Panc1 (cell line): Measurements from ENCODE around the gene OR52N1. TPM values are rescaled to one million over a fixed set of nuclear protein-coding genes. Genes with fewer than 3 reads are reported as not detected.

ENCODE experiments used
- ATAC-seq: fragments of 200-7000 bp; cut with Tn5 transposase; 2 replicates; pipeline ENCODE4 v1.9.1; 2020; ENCODE audit warnings: mild to moderate bottlenecking, moderate library complexity
- BruUV-seq: library from RNA; stranded (reverse); fragments of 400-500 nt; replicated peaks from 2 replicates; lab custom pipeline; 2021; lab: Mats Ljungman, UMichigan
- CTCF ChIA-PET: fragments of 300-600 bp; sonication (Branson Sonifier 250); formaldehyde crosslinking; loops from one replicate; lab custom pipeline; 2022; ENCODE audit warnings: antibody characterized with exemption; lab: Charles Lee
- POLR2A ChIA-PET: fragments of 300-600 bp; sonication (Branson Sonifier 250); formaldehyde crosslinking; loops from one replicate; lab custom pipeline; 2022; ENCODE audit warnings: antibody characterized with exemption; lab: Charles Lee
- DNase-seq: peaks from one replicate; pipeline ENCODE4 v3.0.0-alpha.2; 2010; ENCODE audit warnings: low read depth, low spot score
- H3K27ac ChIP-seq: 2 replicates; pipeline ENCODE4 v1.5.1; 2011; ENCODE audit warnings: mild to moderate bottlenecking, low read length, inconsistent platforms
- H3K27me3 ChIP-seq: fragments of 200-500 bp; sonication (Bioruptor generic); 2 replicates; pipeline ENCODE4 v1.6.0; 2014; ENCODE audit warnings: low read length, inconsistent platforms; ENCODE audit not compliant: control insufficient read depth, insufficient read depth
- H3K36me3 ChIP-seq: fragments of 200-500 bp; sonication (Bioruptor generic); 2 replicates; pipeline ENCODE4 v1.5.1; 2014; ENCODE audit warnings: inconsistent platforms, mild to moderate bottlenecking, low read length, moderate library complexity; ENCODE audit not compliant: control insufficient read depth, insufficient read depth
- H3K4me1 ChIP-seq: 2 replicates; pipeline ENCODE4 v1.5.1; 2011; ENCODE audit warnings: inconsistent platforms, mild to moderate bottlenecking, low read length, moderate library complexity; ENCODE audit not compliant: control insufficient read depth, insufficient read depth
- H3K4me3 ChIP-seq, 2 experiments: 2 replicates each; pipeline ENCODE4 v1.5.1; 2011 to 2012; ENCODE audit warnings: low read depth in 2 of 2, low read length in 2 of 2, mild to moderate bottlenecking in 2 of 2, inconsistent platforms in 1 of 2, moderate library complexity in 1 of 2
- H3K9me3 ChIP-seq: fragments of 200-500 bp; sonication (Bioruptor generic); 2 replicates; pipeline ENCODE4 v1.5.1; 2014; ENCODE audit warnings: low read depth, mild to moderate bottlenecking, inconsistent platforms, low read length, moderate library complexity; ENCODE audit not compliant: control insufficient read depth, insufficient read depth
- POLR2AphosphoS5 ChIP-seq: IDR thresholded peaks from 2 replicates; pipeline ENCODE4 v1.6.1; 2012; ENCODE audit warnings: mild to moderate bottlenecking, low read depth, low read length, moderate library complexity
- SIN3A ChIP-seq: IDR thresholded peaks from 2 replicates; pipeline ENCODE4 v1.6.1; 2012; ENCODE audit warnings: low read depth, mild to moderate bottlenecking, low read length, moderate library complexity, borderline replicate concordance; ENCODE audit not compliant: insufficient read depth
- TCF7L2 ChIP-seq: IDR thresholded peaks from 2 replicates; pipeline ENCODE4 v1.6.1; 2011; ENCODE audit warnings: mild to moderate bottlenecking, low read depth, low read length, inconsistent platforms
- in situ Hi-C: cut with HindIII; loops from 2 replicates; pipeline ENCODE4 v1.10.0; 2016; ENCODE audit warnings: low sequenced_read_pairs, low pct_unique_long_range_greater_than_20kb
- intact Hi-C: fragments of 100-400 bp; cut with micrococcal nuclease; formaldehyde crosslinking; loops from one replicate; pipeline ENCODE4 v1.10.0; 2022; ENCODE audit not compliant: unreplicated experiment
- total RNA-seq: library from RNA; stranded (reverse); gene quantifications from one replicate; pipeline ENCODE4 v1.2.1, GENCODE V29; 2021; ENCODE audit not compliant: unreplicated experiment
- TF ChIP-seq, protein P1 (sequence below), 2 experiments: IDR thresholded peaks; 2 replicates each; pipeline ENCODE4 v1.6.1; 2011 to 2012; ENCODE audit warnings: low read depth in 2 of 2, control low read depth in 1 of 2, low read length in 1 of 2, mild to moderate bottlenecking in 1 of 2, moderate library complexity in 1 of 2; ENCODE audit not compliant: insufficient read depth in 1 of 2
- TF ChIP-seq, protein P2 (sequence below): fragments of 450-650 bp; IDR thresholded peaks from 2 replicates; pipeline ENCODE4 v1.5.1; 2017; ENCODE audit warnings: mild to moderate bottlenecking

Gene OR52N1
- total RNA-seq, 1 experiment from 2014 or later: not detected

- in situ Hi-C loops: no loop called here
- Histone ChIP-seq H3K27ac (no peak within 1 kb of the TSS), H3K36me3 (no peaks in the 10 kb centered on the region), H3K4me1 (no peaks in the 10 kb centered on the region), H3K27me3 (peaks cover 19% of the 10 kb centered on the region), H3K4me3 (no peak within 1 kb of the TSS), H3K9me3 (no peaks in the 10 kb centered on the region)
- DNase-seq: no peak
- no TSS peak for BruUV-seq
- no peak for ATAC-seq
- ChIA-PET CTCF (no interaction called here), POLR2A (no interaction called here)
- TF ChIP-seq, protein P1, sequence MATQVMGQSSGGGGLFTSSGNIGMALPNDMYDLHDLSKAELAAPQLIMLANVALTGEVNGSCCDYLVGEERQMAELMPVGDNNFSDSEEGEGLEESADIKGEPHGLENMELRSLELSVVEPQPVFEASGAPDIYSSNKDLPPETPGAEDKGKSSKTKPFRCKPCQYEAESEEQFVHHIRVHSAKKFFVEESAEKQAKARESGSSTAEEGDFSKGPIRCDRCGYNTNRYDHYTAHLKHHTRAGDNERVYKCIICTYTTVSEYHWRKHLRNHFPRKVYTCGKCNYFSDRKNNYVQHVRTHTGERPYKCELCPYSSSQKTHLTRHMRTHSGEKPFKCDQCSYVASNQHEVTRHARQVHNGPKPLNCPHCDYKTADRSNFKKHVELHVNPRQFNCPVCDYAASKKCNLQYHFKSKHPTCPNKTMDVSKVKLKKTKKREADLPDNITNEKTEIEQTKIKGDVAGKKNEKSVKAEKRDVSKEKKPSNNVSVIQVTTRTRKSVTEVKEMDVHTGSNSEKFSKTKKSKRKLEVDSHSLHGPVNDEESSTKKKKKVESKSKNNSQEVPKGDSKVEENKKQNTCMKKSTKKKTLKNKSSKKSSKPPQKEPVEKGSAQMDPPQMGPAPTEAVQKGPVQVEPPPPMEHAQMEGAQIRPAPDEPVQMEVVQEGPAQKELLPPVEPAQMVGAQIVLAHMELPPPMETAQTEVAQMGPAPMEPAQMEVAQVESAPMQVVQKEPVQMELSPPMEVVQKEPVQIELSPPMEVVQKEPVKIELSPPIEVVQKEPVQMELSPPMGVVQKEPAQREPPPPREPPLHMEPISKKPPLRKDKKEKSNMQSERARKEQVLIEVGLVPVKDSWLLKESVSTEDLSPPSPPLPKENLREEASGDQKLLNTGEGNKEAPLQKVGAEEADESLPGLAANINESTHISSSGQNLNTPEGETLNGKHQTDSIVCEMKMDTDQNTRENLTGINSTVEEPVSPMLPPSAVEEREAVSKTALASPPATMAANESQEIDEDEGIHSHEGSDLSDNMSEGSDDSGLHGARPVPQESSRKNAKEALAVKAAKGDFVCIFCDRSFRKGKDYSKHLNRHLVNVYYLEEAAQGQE (IDR thresholded peaks at IDR 0.05; ENCODE audit: insufficient read depth in 1 of 2, low read depth in 2 of 2, low read length in 1 of 2): no peak
- TF ChIP-seq, protein P2, sequence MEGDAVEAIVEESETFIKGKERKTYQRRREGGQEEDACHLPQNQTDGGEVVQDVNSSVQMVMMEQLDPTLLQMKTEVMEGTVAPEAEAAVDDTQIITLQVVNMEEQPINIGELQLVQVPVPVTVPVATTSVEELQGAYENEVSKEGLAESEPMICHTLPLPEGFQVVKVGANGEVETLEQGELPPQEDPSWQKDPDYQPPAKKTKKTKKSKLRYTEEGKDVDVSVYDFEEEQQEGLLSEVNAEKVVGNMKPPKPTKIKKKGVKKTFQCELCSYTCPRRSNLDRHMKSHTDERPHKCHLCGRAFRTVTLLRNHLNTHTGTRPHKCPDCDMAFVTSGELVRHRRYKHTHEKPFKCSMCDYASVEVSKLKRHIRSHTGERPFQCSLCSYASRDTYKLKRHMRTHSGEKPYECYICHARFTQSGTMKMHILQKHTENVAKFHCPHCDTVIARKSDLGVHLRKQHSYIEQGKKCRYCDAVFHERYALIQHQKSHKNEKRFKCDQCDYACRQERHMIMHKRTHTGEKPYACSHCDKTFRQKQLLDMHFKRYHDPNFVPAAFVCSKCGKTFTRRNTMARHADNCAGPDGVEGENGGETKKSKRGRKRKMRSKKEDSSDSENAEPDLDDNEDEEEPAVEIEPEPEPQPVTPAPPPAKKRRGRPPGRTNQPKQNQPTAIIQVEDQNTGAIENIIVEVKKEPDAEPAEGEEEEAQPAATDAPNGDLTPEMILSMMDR: no peak
- intact Hi-C loops: no loop called here
Observed at GRCh38 chr11:5783255-5783654, 7.8 kb downstream of the OR52N1 start, which contains the start of gene OR52N5. TSS of gene OR52N5 (minus strand) at chr11:5783355. CDS start at chr11:5778634, 4,721 bp downstream.

DNA sequence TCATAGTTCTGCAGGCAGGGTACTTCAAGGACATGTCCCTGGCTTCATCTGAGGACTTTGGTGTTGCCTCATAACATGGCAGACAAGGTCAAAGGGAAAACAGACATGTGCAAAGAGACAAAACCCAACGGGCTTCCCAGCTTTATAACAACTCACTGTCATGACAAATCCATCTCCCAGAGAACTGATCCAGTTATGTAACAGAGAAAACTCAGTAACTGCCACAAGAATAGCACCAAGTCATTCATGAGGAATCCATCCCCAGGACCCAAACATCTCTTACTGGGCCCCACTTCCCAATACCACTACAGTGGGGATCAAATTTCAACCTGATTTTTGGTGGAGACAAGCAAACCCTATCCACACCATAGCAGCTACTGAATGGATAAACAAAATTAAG lies 24.0 kb downstream of the OR52N1 start:
- Histone ChIP-seq H3K9me3 (no peaks in the 10 kb centered on the region), H3K4me3 (no peak overlapping the region), H3K4me1 (no peaks in the 10 kb centered on the region), H3K36me3 (no peaks in the 10 kb centered on the region), H3K27ac (no peak overlapping the region), H3K27me3 (peaks cover 5% of the 10 kb centered on the region)
- intact Hi-C loops: no loop called here
- ATAC-seq (no peak), DNase-seq (no peak)
- ChIA-PET CTCF (no interaction called here), POLR2A (no interaction called here)
- TF ChIP-seq, protein P1 (IDR thresholded peaks at IDR 0.05; ENCODE audit: insufficient read depth in 1 of 2, low read depth in 2 of 2, low read length in 1 of 2): no peak
- TF ChIP-seq TCF7L2: no peak
- TF ChIP-seq, protein P2: no peak
- no peak for TF ChIP-seq SIN3A
- no peak for TF ChIP-seq POLR2AphosphoS5
- in situ Hi-C loops: no loop called here
- BruUV-seq: no TSS peak
